ENCODE results near the gene POGLUT2.
A peak's percentile ranks its signal among the peaks of the same experiment; 100 is the strongest.
"Not testable (repeated sequence)": the region's sequence is repeated elsewhere in the genome, so short reads cannot be mapped to it uniquely, and the experiment has no call there.

Gene POGLUT2

DNA sequence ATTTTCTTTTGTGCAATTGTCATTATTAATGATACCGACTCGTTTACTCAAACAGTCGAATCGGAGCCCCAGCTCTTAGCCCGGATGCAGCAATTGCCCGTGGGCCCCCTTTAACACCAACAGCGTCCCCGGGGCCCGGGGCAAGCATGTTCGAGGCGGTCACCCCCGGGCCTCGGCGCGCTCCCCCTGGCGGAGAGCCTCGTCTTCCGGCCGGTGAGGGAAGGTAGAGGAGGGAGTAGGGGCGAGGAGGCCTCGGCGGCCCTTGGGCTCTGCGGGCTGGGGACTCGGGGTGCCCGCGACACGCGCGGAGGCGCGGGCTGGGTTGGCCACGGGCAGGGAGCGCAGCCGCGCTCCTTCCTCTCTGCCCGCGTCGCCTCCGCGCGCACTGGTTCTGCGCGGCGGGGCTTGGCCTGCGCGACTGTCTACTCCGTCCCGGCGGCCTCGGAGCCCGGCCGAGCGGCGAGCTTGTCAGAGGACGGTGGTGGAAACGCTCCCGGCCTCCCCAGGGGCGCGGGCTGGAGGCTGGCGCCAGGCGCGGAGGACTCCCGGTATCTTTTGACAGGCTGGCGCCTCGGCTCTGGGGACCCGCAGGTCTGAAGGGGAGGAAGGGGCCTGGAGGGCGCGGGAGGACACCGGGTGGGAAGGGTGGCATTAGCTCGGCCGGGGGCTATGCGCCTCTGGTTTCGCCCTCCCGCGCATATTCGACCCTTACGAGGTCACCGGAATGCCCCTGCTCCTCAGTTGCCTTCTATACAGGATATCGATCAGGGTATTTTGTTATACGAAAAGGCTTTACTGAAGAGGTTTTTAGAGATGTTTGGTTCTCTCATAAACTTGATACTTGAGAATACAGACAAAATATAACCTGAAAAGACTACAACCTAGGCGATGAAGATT lies 1.6 kb upstream of the POGLUT2 start:
- DNase-seq: peak; percentile 81

DNA sequence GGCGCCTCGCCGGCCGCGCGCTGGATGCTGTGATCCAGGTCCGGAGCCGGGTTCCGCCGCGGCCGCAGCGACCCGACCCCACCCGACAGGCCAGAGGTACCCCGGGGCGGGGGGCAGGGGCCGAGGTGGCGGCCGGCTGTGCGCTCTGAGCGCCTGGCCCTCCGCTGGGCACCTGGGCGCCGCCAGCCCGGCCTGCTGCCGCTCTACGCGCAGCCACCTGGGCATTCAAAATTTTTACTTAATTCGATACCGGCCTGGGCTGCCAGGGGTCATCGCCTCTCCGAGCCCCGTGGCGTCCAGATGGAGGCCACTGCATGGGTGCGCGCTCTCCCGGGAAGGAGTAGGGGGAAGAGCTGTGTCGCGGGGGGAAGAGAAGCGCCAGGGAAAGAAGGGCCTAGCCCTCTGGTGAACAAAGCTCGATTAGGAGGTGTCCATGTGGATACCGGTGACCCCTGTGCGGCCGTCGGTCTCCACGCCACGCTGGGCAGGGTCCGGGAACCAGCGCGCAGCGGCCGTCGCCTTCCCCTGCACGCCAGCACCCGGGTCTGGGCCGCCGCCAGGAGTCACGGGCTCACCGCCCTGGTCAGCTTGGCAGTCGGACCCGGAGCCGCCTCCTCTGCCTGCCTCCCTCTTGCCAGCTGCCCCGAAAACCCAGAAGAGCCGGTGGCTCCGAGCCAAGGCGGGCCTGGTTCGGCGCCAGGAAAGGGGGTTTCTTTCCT lies 809 bp upstream of the POGLUT2 start:
- DNase-seq: no peak

DNA sequence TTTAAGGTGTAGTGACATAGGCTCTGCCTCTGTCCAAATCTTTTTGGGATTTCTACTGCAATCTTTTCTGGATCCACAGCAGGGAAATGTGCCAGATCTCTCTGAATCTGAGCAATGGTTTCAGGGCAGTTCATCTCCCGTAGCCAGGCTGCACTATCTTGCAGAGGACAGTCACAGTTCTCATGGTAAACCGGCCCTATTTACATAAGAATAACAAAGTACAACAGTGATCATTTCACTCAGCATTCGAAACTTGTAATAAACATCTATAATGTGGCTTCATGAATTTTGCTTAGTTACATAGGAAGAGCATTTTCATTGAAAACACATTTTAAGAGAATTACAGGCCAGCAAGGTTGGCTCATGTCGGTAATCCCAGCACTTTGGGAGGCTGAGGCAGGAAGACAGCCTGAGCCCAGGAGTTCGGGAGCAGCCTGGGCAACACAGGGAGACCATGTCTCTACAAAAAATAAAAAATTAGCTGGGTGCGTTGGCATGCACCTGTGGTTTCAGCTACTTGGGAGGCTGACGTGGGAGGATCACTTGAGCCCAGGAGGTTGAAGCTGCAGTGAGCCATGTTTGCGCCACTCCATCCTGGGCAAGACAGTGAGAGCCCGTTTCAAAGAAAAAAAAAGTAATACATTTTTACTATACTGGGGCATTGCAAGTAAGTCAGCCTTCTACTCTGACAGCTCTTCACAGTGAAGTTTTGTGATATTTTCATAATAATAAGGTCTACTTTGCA lies 5.0 kb downstream of the POGLUT2 start:
- DNase-seq: no peak

DNA sequence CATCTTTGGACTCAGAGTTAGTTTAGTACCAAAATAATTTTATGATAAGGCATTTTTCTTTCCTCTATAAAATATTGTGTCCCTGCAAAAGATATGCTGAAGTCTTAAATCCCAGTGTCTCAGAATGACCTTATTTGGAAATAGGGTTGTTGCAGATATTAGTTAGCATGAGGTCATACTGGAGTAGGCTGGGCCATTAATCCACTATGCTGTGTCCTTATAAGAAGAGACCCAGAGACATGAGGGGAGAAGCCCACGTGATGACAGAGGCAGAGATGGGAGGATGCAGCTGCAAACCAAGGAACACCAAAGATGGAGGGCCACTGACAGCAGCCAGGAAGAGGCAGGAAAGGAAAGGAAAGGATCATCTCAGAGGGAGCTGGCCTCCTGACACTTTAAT lies 6.4 kb downstream of the POGLUT2 start:
- no peak for DNase-seq

DNA sequence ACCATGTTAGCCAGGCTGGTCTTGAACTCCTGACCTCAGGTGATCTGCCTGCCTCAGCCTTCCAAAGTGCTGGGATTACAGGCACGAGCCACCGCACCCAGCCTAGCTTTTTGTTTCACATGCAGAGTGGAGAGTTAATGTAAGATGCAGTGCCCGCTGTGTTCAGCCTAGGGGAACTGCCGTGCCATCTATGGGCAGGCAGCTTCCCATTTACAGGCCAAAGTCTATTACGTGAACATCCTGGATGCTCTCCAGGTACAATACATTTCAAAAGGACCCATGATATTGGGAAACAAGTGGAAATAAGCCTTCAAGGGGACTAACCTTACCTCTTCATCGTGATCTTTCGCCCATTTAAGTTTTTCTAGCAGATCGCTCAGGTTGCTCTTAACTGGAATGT lies 10.1 kb downstream of the POGLUT2 start:
- DNase-seq: no peak

DNA sequence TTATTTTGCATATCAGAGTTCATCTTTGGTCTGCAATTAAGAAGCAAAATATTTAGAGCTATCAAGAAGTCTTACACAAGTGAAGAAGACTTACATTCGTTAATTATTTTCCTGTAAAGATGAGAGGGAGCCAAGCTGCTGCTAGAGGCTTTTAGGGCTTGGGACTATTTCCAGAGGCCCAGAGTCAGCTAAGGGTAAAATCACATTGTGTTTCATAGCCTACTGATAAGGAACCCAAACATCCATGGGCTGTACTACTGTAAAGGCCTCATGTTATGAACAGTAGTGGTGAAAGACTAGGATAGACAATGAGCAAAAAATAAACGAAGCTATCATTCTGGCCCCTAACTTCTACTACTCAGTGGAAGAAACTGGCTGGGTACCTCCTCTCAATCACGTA lies 14.3 kb downstream of the POGLUT2 start:
- DNase-seq: no peak

DNA sequence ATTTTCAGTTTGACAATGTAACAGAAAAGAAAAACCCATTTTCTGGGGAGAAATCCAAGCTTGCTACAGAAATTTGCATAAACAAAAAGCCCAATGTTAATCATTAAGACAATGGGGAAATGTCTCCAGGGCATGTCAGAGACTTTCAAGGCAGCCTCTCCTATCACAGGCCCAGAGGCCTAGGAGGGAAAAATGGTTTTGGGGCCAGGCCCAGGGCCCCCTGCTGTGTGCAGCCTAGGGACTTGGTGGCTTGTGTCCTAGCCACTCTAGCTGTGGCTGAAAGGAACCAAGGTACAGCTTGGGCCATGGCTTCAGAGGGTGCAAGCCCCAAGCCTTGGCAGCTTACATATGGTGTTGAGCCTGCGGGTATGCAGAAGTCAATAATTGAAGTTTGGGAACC lies 17.2 kb downstream of the POGLUT2 start:
- no peak for DNase-seq

DNA sequence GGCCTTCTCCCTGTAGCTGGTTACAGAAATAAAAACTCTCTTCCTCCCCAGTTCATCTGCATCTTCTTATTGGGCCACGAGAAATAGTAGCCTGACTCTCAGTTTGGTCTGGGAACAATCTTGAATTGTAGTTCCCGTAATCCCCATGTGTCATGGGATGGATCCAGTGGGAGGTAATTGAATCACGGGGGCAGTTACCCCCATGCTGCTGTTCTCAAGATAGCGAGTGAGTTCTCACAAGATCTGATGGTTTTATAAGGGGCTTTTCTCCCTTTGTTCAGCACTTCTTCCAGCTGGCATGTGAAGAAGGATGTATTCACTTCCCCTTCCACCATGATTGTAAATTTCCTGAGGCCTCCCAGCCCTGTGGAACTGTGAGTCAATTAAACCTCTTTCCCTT lies 18.1 kb downstream of the POGLUT2 start:
- DNase-seq: not testable (repeated sequence)

DNA sequence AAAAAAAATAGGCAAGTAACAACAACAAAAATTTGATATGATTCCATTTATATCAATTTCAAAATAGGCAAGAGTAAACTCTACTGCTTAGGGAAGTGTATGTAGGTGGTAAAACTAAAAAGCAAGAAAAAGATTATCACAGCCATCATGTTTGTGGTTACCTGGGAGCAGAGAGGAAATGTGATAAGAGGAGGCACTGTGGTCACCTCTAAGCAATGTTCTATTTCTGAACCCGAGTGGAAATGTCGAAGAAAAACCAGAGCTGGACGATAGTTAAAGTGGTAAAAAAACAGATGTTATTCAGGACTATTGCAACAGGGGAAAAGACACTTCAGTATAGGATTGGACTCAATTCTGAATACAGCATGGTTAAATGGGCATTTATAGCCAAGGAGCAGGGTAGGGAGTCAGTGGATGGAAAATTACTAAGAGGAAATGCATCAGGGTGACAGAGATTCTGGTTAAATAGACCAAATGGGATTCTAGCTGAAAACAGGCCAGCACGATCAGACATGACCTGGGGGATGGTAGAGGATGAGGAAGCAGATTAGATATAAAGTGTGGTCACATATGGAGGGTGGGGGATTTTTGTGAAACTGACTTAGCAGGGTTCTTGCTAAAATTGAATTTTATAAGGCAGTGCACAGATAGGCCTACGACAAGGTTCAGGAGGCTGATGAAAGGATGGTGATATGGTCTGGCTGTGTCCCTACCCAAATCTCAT lies 19.2 kb downstream of the POGLUT2 start:
- peak; percentile 4 for DNase-seq

DNA sequence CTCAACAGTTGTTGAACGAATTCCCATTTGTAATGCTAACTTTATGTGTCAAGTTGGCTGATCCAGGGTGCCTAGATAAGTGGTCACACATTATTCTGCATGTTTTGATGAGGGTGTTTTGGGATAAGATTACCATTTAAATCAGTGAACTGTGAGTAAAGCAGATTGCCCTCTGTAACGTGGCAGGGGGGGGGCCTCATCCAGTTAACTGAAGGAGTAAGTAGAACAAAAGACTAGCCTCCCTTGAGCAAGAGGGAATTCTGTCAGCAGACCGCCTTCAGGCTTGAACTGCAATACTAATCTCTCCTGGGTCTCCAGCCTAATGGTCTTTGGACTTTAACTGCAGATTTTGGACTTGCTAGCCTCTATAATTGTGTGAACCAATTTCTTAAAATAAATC lies 21.0 kb downstream of the POGLUT2 start:
- no peak for DNase-seq

DNA sequence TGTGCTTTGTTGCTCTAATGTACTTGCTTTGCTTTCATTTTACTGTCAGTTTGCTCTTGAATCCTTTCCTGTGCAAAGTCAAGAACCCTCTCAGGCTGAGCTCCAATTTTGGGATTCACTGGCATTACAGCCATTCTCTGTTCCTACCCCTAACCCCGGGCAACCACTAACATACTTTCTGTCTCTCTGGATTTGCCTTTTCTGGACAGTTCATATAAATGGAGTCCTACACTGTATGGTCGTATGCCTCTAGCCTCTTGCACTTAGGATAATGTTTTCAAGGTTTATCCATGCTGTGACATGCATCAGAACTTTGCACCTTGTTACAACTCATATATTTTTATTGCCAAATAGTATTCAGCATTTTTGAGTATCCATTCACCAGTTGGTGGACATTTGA lies 22.5 kb downstream of the POGLUT2 start:
- DNase-seq: no peak

DNA sequence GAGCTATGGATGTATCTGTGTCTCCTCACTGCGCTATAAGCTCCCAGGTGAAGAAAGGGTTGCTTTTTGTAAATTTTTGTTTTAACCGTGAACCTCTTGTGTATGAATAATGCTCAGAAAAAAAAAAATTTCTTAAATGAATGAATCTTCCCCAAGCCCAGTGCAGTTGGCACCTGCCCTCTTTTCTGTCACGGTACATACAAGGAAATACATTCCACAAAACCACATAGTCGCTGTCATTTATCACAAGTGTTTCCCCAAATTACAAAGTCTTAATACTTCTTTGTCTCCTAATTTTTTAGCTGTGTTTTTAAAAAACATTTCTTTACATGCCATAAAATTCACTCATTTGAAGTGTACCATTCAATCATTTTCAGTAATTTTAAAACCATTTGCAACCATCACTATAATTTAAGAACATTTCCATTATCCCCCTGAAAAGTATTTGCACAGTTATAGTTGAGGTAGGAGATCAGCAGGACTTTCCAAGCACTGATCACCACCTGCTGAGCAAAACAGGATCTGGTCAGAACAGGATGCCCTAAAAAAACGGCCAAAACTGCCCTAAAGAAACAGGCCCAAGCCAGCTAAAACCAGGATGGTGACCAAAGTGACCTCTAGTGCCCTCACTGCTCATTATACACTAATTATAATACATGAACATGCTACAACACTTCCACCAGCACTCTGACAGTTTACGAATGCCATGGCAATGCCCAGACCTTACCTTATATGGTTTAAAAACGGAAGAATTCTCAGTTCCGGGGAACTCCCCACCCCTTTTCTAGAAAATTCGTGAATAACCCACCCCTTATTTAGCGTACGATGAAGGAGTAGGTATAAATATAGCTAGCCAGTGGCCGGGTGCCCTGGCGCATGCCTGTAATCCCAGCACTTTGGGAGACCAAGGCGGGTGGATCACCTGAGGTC lies 23.9 kb downstream of the POGLUT2 start:
- no peak for DNase-seq

DNA sequence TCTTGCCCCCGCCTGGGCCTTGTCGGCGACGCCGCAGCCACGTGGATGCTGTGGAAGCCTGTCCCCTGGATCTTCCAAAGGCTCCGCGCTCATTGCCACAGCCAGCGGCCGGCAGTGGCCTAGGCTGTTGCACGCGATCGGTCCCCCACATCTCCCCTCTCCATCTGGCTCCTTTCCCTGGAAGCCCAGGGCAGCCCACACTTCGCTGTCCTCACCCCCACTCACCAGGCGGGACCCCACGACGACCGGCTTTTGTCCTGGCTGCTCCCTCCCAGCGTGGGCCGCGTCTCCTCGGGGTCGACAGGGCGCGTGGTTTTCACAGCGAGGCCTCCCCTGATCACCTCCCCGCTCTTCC lies 24.6 kb downstream of the POGLUT2 start:
- DNase-seq: peak; percentile 1

DNA sequence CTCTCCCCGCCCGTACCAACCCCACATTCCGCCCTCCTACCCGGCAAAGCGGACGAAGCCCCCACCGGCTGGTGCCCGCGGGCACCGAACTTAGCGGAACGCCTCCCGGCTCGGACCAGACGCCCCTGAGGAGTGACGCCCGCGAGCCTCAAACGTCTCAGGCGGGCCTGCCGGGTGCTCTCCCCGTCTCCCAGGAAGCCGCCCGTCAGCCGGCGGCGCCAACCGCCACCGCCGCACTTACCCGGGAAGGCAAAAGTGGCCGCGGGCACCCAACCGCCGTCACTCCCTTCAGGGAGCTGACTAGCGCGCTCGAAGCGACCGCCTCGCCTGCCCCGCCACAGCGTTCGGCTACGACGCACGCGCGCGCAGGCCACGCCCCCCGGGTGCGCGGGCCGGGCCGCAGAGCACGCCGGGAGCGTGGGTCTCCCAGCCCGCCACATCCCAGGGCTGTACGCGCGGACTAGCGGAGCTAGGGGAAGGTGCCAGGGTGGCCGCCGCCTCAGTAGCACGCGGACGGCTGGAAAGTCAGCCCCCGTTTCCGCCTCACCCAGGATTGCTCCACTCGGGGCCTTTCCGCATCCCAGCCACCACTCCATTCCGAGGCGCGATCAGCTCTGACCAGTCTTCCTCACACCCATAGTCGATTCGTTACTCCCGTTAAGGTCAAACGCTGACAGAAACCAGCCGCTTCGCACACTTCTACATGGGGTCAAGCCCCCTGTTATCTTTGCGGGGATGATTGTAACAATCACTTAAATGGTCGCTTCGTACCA lies 25.1 kb downstream of the POGLUT2 start, which contains the start of gene TEX30:
TEX30 (minus strand) TSS at position 346 of the 773 bp plus-strand sequence. CDS start 3,760 bp downstream, outside the sequence.
- peak; percentile 85 for DNase-seq

DNA sequence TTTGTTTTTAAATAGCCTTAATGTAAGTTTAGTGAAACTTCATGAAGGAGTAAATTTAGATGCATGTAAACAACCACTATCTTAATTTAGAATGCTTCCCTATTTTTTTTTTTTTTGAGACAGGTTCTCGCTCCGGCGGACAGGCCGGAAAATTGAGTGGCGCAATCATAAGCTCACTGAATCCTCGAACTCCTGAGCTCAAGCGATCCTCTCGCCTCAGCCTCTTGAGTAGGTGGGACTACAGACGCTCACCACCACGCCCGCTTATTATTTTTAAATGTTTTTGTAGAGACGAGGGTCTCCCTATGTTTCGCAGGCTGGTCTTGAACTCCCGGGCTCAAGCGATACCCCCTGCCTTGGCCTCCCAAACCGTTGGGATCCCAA lies 26.7 kb downstream of the POGLUT2 start:
- no peak for DNase-seq

DNA sequence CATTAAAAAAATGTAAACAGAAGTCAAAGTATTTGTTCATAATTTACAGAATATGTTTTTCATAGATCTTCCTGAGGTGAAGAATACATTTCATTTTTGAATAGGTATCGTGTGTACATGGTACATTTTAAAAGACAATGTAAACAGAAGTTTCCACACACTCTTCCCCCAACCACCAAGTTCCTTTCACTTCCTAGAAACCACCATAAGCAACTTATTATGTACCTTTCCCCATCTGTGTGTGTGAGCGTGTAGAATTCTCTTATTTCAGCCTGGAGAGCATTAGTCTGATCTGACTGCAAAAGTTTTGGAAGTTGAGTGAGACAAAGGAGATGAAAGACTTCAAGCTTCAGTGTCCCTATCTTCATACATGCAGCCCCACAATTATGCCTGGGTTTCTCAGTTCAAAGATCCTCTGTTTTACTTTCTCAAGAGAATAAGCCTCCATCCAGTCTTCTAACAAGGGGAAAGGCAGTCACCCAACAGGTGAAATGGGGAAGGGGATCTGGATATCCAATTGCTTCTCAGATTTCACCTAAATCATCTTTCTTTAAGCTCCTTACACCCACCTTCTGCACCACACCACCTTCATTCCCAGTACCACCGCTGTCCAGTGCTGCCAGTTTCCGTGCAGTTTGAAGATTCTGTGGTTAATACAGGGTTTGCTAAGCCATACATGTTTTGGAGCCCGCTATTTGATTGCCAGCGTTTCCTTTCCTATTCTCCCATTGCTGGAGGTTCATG lies 27.3 kb downstream of the POGLUT2 start:
- DNase-seq: no peak

DNA sequence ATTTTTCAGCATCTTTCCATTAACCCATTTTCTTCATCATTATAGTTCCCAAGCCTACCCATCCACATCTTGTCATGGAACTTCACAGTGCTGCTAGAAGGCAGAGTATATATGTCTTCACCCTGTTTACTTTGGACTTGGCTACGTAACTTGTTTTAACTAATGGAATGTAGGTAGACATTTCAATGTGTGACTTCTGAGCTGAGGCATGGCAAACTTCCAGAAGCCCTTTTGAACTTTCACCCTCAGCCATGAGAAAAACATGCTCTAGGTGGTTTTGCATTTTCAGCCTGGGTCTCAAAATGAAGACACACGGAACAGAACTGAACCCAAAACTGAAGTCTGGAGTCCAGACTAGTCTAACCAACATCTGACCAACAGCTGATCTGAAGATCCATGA lies 28.3 kb downstream of the POGLUT2 start:
- no peak for DNase-seq

DNA sequence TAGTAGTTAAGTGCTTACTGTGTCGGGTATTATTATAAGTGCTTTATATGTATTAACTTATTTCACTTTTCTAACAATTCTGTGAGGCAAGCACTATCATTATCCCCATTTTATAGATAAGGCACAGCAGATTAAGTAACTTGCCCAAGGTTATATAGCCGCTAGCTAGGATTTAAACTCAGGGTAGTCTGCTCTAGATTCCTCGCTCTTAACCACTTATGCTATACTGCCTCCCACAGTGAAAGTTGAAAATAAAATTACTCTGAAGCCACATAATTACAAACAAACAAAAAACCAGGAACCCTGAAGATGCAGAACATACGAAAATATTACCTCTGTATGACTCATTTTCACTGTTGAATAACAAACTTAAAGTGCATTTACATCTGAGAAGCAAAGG lies 29.1 kb downstream of the POGLUT2 start:
- DNase-seq: no peak

DNA sequence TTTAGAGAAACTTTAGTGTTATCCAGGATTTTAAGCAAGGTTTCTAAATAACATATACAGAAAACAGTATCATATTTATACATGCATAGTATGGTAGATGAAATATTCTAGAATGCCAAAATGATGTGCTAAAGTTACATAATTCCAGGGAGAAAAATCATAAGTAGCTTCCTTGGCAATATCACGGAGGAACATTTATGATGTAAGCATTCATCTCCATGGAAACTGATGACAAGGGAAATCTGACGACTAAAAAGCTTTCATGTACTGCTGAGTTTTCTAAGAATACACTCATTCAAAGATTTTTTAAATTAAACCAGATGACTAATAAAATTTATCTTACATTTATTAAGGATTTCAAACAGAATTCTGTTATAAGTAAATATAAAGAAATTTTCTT lies 29.9 kb downstream of the POGLUT2 start:
- no peak for DNase-seq

DNA sequence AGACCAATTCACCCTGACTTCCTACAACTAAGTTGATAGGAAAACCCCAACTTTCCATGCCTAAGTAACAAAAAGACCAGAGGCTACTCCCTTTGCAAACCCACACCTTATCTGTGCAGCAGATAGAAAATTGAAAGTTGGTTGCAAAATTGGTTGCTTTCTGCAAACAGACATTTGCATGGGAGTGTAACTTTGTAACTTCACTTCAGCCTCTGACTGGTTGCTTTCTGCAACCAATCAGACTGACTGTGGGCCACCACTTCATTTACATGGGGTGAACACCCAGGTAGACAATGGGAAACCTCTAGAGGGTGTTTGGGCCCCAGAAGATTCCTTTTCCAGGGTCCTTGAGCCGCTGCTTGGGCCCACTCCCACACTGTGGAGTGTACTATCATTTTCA lies 35.0 kb downstream of the POGLUT2 start:
- no peak for DNase-seq
